Astrocyte of the cerebellum (primary cell): ENCODE data around the gene SAP30L.

ENCODE experiments used
- DNase-seq: peaks from one replicate; pipeline ENCODE4 v3.0.0-alpha.2; 2011; ENCODE audit warnings: low read depth
- H3K4me3 ChIP-seq: 2 replicates; pipeline ENCODE4 v1.5.1; 2011; ENCODE audit warnings: mild to moderate bottlenecking, low read depth, low read length, moderate library complexity
- in situ Hi-C: cut with HindIII; loops from 2 replicates; pipeline ENCODE4 v1.10.0; 2017; ENCODE audit warnings: low sequenced_read_pairs
- TF ChIP-seq, protein P1 (sequence below): IDR thresholded peaks from 2 replicates; pipeline ENCODE4 v1.5.1; 2012; ENCODE audit warnings: low read length, low read depth, moderate library complexity, mild to moderate bottlenecking; ENCODE audit errors: missing control alignments

The SAP30L gene

DNA sequence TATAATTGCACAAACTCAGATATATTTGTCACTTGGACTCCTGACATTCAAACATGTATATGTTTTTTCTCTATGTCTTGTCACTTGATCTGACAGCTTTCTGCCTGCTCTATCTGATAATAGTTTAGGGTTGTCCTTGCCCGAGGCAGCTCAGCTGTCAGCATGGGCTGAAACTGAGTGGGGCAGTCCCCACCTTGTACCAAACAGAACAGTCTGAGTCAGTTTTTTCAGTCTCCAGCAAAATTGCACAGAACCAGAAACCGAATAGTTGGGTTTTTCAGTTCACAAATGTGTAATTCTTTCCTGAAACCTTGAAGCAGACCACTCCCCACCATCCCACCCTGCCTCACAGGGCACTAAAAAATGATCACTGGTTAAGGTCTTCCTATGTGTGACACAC lies 41.7 kb downstream of the SAP30L start:
- H3K4me3 ChIP-seq: no peak overlapping the region
- in situ Hi-C loops: no loop called here
- no peak for DNase-seq
- TF ChIP-seq, protein P1, sequence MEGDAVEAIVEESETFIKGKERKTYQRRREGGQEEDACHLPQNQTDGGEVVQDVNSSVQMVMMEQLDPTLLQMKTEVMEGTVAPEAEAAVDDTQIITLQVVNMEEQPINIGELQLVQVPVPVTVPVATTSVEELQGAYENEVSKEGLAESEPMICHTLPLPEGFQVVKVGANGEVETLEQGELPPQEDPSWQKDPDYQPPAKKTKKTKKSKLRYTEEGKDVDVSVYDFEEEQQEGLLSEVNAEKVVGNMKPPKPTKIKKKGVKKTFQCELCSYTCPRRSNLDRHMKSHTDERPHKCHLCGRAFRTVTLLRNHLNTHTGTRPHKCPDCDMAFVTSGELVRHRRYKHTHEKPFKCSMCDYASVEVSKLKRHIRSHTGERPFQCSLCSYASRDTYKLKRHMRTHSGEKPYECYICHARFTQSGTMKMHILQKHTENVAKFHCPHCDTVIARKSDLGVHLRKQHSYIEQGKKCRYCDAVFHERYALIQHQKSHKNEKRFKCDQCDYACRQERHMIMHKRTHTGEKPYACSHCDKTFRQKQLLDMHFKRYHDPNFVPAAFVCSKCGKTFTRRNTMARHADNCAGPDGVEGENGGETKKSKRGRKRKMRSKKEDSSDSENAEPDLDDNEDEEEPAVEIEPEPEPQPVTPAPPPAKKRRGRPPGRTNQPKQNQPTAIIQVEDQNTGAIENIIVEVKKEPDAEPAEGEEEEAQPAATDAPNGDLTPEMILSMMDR: no peak

DNA sequence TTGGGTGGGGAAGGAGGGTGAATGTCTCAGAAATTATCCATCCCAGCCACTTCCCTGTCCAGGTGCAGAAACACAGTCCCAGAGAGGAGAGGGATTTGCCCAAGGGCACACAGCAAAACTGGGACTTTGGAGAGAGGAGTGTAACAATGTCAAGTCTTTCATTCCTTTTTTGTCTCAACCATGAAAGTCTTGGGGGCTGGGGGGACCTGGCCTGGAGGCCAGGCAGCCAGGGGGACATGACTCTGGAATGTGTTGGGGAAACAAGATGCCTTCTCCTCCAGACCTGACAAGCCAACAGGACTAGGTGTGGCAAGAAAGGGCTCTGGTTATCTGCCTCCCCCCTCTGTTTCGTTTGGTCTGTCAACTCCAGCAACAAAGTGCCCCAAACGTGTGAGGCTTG lies 46.1 kb downstream of the SAP30L start:
- DNase-seq: no peak
- in situ Hi-C loops: no loop called here
- no peak overlapping the region for H3K4me3 ChIP-seq
- TF ChIP-seq, protein P1: no peak

DNA sequence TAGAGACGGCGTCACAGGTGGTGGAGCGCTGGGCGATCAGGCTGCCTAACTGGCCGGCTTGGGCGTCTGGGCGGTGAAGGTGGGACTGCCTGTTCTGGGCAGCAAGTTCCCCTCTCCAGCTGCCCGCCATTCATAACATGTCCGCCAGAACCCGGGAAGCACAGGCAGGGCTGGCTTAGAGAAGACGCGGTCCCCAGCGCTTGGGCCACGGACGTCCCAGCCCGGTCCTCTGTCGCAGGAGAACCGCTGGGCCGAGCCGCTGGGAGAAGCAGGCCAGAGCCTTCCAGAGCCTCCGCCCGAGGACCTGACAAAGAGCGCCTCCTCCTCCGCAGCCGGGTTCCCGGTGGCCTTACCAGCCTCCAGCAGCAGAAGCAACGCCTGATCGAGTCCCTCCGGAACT lies 47.5 kb downstream of the SAP30L start:
- no peak overlapping the region for H3K4me3 ChIP-seq
- in situ Hi-C loops: no loop called here
- no peak for DNase-seq
- TF ChIP-seq, protein P1: no peak

DNA sequence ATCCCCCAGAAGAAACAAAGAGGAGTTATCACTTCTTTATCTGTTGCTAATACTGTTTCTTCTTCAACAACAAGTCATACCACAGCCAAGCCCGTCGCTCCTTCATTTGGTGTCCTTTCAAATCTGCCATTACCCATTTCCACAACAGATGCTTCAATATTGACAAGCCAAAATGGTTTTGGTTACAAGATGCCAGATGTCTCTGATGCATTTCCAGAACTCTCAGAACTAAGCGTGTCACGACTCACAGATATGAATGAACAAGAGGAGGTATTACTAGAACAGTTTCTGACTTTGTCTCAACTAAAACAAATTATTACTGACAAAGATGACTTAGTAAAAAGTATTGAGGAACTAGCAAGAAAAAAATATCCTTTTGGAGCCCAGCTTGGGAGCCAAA lies 48.2 kb downstream of the SAP30L start:
- H3K4me3 ChIP-seq: no peak overlapping the region
- in situ Hi-C loops: no loop called here
- TF ChIP-seq, protein P1: no peak
- no peak for DNase-seq

DNA sequence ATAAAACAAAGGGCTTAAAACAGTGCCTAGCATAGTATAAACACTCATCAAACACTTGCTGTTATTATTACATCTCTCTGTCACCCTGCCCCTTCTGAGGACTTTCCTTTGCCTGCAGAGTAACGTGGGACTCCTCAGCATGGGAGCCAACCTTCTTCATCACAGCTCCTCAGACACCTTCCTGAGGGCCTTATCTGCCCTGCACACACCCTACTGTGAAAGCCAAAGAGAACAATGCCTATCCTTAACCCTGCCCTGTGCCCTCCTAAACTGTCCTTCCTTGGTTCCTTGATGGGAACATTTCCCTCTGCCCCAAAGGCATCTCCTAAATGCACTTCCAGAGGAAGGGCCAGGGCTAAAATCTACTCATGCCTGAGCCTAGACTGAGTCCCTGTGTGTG lies 52.8 kb downstream of the SAP30L start:
- DNase-seq: no peak
- in situ Hi-C loops: no loop called here
- no peak overlapping the region for H3K4me3 ChIP-seq
- TF ChIP-seq, protein P1: no peak

DNA sequence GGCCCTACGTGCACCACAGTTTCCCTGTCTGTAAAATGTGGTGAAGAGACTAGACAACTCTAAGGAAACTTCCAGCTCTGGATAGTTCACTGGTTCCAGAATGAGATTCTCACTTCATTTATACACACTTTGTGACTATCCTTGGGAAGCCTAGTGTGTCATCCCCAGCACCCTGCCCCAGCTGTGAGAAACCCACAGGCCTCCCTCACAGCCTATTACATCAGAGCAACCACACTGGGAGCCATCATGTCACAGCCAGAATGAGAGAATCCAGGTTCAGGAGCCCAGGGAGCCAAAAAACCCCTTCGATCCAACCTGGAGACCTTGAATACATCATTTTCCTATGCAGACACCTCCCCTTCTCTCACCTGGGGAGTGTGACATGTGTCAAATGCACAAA lies 53.2 kb downstream of the SAP30L start:
- H3K4me3 ChIP-seq: no peak overlapping the region
- in situ Hi-C loops: no loop called here
- TF ChIP-seq, protein P1: no peak

DNA sequence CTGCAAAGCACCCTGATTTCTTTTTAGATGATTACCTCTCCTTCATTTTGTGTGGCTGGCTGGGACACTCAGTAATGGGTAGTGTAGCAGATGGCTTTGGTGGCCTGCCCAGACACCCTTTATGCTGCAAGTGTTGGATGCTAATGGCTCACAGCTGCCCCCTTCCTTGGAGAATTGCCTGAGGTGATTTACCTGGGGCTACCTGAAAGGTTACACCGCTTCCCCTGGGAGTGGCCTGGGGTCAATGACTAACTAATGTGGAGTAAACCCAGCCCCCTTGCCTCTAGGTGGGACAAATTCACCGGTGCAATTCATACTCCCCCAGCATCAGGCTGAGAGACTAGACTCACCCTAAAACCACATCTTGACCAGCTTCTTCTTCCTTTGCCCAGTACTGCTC lies 55.8 kb downstream of the SAP30L start:
- H3K4me3 ChIP-seq: no peak overlapping the region
- in situ Hi-C loops: no loop called here
- no peak for DNase-seq
- TF ChIP-seq, protein P1: no peak

More for the DNA sequence above, 53.2 kb downstream of the SAP30L start:
- no peak for DNase-seq
